Measurements from ENCODE around the gene EXOC1L.

GRCh38 chr4:55866973-55867574 is 47.5 kb downstream of the EXOC1L start:
- TF ChIP-seq, protein P1, sequence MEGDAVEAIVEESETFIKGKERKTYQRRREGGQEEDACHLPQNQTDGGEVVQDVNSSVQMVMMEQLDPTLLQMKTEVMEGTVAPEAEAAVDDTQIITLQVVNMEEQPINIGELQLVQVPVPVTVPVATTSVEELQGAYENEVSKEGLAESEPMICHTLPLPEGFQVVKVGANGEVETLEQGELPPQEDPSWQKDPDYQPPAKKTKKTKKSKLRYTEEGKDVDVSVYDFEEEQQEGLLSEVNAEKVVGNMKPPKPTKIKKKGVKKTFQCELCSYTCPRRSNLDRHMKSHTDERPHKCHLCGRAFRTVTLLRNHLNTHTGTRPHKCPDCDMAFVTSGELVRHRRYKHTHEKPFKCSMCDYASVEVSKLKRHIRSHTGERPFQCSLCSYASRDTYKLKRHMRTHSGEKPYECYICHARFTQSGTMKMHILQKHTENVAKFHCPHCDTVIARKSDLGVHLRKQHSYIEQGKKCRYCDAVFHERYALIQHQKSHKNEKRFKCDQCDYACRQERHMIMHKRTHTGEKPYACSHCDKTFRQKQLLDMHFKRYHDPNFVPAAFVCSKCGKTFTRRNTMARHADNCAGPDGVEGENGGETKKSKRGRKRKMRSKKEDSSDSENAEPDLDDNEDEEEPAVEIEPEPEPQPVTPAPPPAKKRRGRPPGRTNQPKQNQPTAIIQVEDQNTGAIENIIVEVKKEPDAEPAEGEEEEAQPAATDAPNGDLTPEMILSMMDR (IDR thresholded peaks at IDR 0.05), result peak; percentile 55 to 75 (median 65)
- TF ChIP-seq POLR2A (IDR thresholded peaks at IDR 0.05) (no peak), EP300 (IDR thresholded peaks at IDR 0.05) (no peak)
